Fibroblast of lung (primary cell): ENCODE results near the gene INSYN2B. TPM values are rescaled to one million over a fixed set of nuclear protein-coding genes. Genes with fewer than 3 reads are reported as not detected.

Experiments
- DNase-seq, 2 donors: peaks; one replicate each; pipeline versions ENCODE4 v3.0.0 to v3.0.0-alpha.2; 2010; ENCODE audit warnings: low read depth in 2 of 2
- H2AFZ ChIP-seq: 2 replicates; pipeline ENCODE4 v1.5.1; 2012; ENCODE audit warnings: low read length, control low read depth, inconsistent platforms
- H3K27ac ChIP-seq: 2 replicates; pipeline ENCODE4 v1.5.1; 2011; ENCODE audit warnings: low read length, control low read depth; ENCODE audit not compliant: insufficient read depth
- H3K27me3 ChIP-seq: 2 replicates; pipeline ENCODE4 v1.5.1; 2011; ENCODE audit warnings: mild to moderate bottlenecking, low read length; ENCODE audit not compliant: control insufficient read depth, insufficient read depth
- H3K36me3 ChIP-seq: 2 replicates; pipeline ENCODE4 v1.5.1; 2011; ENCODE audit warnings: low read length; ENCODE audit not compliant: control insufficient read depth, insufficient read depth
- H3K4me1 ChIP-seq: 2 replicates; pipeline ENCODE4 v1.5.1; 2011; ENCODE audit warnings: low read length; ENCODE audit not compliant: control insufficient read depth, insufficient read depth; ENCODE audit errors: extremely low read depth
- H3K4me2 ChIP-seq: 2 replicates; pipeline ENCODE4 v1.5.1; 2011; ENCODE audit warnings: low read length, control low read depth; ENCODE audit not compliant: insufficient read depth; ENCODE audit errors: extremely low read depth
- H3K4me3 ChIP-seq, 4 experiments: fragments of 200-600 bp in 1 of 4; sonication (generic) in 1 of 4; replicated peaks in 1 of 4; 2 replicates each; pipeline ENCODE4 v1.5.1; 2011 to 2016; ENCODE audit warnings: low read length in 4 of 4, low read depth in 3 of 4, mild to moderate bottlenecking in 3 of 4, control low read depth in 2 of 4, inconsistent platforms in 1 of 4, mixed read lengths in 1 of 4; ENCODE audit not compliant: insufficient read depth in 1 of 4; ENCODE audit errors: control extremely low read depth in 1 of 4
- H3K79me2 ChIP-seq: 2 replicates; pipeline ENCODE4 v1.5.1; 2012; ENCODE audit warnings: mild to moderate bottlenecking, low read length, inconsistent platforms; ENCODE audit not compliant: control insufficient read depth, insufficient read depth
- H3K9ac ChIP-seq: 2 replicates; pipeline ENCODE4 v1.5.1; 2011; ENCODE audit warnings: mild to moderate bottlenecking, low read length, control low read depth; ENCODE audit not compliant: insufficient read depth
- H3K9me3 ChIP-seq: 2 replicates; pipeline ENCODE4 v1.5.1; 2012; ENCODE audit warnings: low read depth, low read length; ENCODE audit not compliant: control insufficient read depth, insufficient read depth
- H4K20me1 ChIP-seq: 2 replicates; pipeline ENCODE4 v1.5.1; 2011; ENCODE audit warnings: low read length; ENCODE audit not compliant: control insufficient read depth, insufficient read depth; ENCODE audit errors: extremely low read depth
- CTCF ChIP-seq, 2 donors: IDR thresholded peaks in 1 of 2; conservative IDR thresholded peaks in 1 of 2; 1 replicate in 1 of 2; 2 replicates in 1 of 2; pipeline ENCODE4 v1.5.1; 2011 to 2012; ENCODE audit warnings: low read length in 2 of 2, control low read depth in 1 of 2, inconsistent platforms in 1 of 2, low read depth in 1 of 2, mild to moderate bottlenecking in 1 of 2
- EZH2 ChIP-seq: IDR thresholded peaks from 2 replicates; pipeline ENCODE4 v1.5.1; 2012; ENCODE audit warnings: low read length, control low read depth, mild to moderate bottlenecking; ENCODE audit errors: missing control alignments
- polyA plus RNA-seq, 2 donors: library from polyadenylated mRNA; depleted of rRNA in 1 of 2; stranded (reverse) in 1 of 2; unstranded in 1 of 2; fragments of >200 nt; gene quantifications; 2 replicates each; pipeline ENCODE4 v1.2.1, GENCODE V29; 2011 to 2012; ENCODE audit warnings: missing spikeins in 1 of 2
- total RNA-seq: library from RNA; depleted of rRNA; stranded (reverse); fragments of >200 nt; gene quantifications from 2 replicates; pipeline ENCODE4 v1.2.1, GENCODE V29; 2014

INSYN2B gene
- total and polyA plus RNA-seq, 2 donors (not counting 1 experiment from before 2014, with no cell fraction given) = 3.6 to 6.3 TPM

GRCh38 chr5:169920474-169920873, 59.8 kb downstream of the INSYN2B start:
- H2AFZ ChIP-seq = no peak overlapping the region
- H3K9me3 ChIP-seq = no peaks in the 10 kb centered on the region
- no peaks in the 10 kb centered on the region for H3K27me3 ChIP-seq
- H3K36me3 ChIP-seq = no peaks in the 10 kb centered on the region
- TF ChIP-seq CTCF (conservative IDR thresholded peaks at IDR 0.05 in 1 of 2, IDR thresholded peaks at IDR 0.05 in 1 of 2; ENCODE audit: low read depth in 1 of 2, low read length in 2 of 2) (no peak), EZH2 (no peak)
- no peak overlapping the region for H3K27ac ChIP-seq
- H4K20me1 ChIP-seq = no peaks in the 10 kb centered on the region
- no peak overlapping the region for H3K4me2 ChIP-seq
- no peak overlapping the region for H3K9ac ChIP-seq
- DNase-seq = no peak
- no peaks in the 10 kb centered on the region for H3K4me1 ChIP-seq
- H3K79me2 ChIP-seq = no peaks in the 10 kb centered on the region
- no peak overlapping the region for H3K4me3 ChIP-seq

DNA sequence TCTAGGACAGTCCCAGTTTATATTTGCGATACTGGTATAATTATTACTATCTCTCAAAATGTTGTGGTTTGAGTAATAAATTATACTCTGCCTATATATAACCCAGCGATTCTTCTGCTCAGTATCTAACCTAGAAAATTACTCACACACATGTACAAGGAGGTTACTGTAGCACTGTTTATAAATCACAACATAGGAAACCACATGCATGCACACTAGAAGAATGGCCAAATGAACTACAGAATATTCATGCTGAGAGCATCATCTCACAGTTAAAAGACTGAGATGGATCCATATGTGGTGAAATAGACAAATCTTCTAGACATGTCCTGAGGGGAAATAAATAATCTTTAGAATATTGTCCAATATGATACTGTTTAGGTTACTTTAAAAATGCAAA, 62.1 kb downstream of the INSYN2B start:
- Histone ChIP-seq H3K79me2 (no peaks in the 10 kb centered on the region), H3K9me3 (no peaks in the 10 kb centered on the region), H3K9ac (no peak overlapping the region), H3K4me3 (no peak overlapping the region), H4K20me1 (no peaks in the 10 kb centered on the region), H3K4me2 (no peak overlapping the region), H3K4me1 (no peaks in the 10 kb centered on the region), H3K27me3 (no peaks in the 10 kb centered on the region), H3K27ac (no peak overlapping the region), H3K36me3 (no peaks in the 10 kb centered on the region), H2AFZ (no peak overlapping the region)
- peak in 1 of 2 donors; percentile 14 for DNase-seq
- no peak for TF ChIP-seq CTCF (conservative IDR thresholded peaks at IDR 0.05 in 1 of 2, IDR thresholded peaks at IDR 0.05 in 1 of 2; ENCODE audit: low read depth in 1 of 2, low read length in 2 of 2)
- TF ChIP-seq EZH2 = no peak

DNA sequence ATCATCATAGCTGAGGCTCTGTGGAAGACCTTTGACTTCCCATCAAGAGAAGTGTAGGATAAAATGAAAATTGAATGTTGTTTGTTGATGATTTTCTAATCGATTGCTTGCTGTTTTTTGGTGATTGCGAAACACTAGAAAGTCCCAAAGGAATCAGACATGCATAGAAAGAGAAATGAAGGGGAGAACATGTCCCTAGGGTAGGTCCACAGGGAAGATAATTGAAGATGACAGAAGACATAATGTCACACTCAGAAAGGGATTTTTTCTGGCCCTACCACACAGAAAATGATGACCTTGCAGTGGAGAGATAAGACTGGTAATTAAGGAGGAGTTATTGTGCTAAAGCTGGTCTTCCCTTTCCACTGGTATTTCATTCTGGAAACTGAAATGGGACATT, 62.8 kb downstream of the INSYN2B start:
- H3K4me3 ChIP-seq = no peak overlapping the region
- no peaks in the 10 kb centered on the region for H3K9me3 ChIP-seq
- H4K20me1 ChIP-seq = no peaks in the 10 kb centered on the region
- H3K4me2 ChIP-seq = no peak overlapping the region
- no peak overlapping the region for H3K9ac ChIP-seq
- DNase-seq = no peak
- H3K27ac ChIP-seq = no peak overlapping the region
- no peaks in the 10 kb centered on the region for H3K27me3 ChIP-seq
- no peaks in the 10 kb centered on the region for H3K79me2 ChIP-seq
- TF ChIP-seq EZH2 (no peak), CTCF (conservative IDR thresholded peaks at IDR 0.05 in 1 of 2, IDR thresholded peaks at IDR 0.05 in 1 of 2; ENCODE audit: low read depth in 1 of 2, low read length in 2 of 2) (no peak)
- H3K4me1 ChIP-seq = no peaks in the 10 kb centered on the region
- no peaks in the 10 kb centered on the region for H3K36me3 ChIP-seq
- no peak overlapping the region for H2AFZ ChIP-seq
